Lung (tissue), 12 donors: Measurements from ENCODE around the gene ADGRG1. TPM values are rescaled to one million over a fixed set of nuclear protein-coding genes. Genes with fewer than 3 reads are reported as not detected.

Experiments used
- ATAC-seq: fragments of 200-7000 bp; cut with Tn5 transposase; one replicate; pipeline ENCODE4 v1.9.1; 2020; ENCODE audit warnings: moderate number of reproducible peaks; ENCODE audit not compliant: insufficient read depth, low FRiP score
- DNase-seq, 3 donors: peaks; one replicate each; pipeline ENCODE4 v3.0.0-alpha.2; 2013 to 2017
- H3K27ac ChIP-seq, 2 donors: one replicate each; pipeline ENCODE4 v1.5.1; 2013; ENCODE audit warnings: mild to moderate bottlenecking in 2 of 2, moderate library complexity in 2 of 2, control low read depth in 1 of 2, inconsistent platforms in 1 of 2, low read depth in 1 of 2, low read length in 1 of 2
- H3K27me3 ChIP-seq, 3 donors: one replicate each; pipeline ENCODE4 v1.5.1; 2013; ENCODE audit warnings: low read length in 2 of 3; ENCODE audit not compliant: control insufficient read depth in 3 of 3, insufficient read depth in 3 of 3
- H3K36me3 ChIP-seq, 4 donors: one replicate each; pipeline ENCODE4 v1.5.1; 2013; ENCODE audit warnings: low read length in 4 of 4, mild to moderate bottlenecking in 1 of 4, moderate library complexity in 1 of 4; ENCODE audit not compliant: control insufficient read depth in 4 of 4, insufficient read depth in 4 of 4
- H3K4me1 ChIP-seq, 5 donors: one replicate each; pipeline ENCODE4 v1.5.1; 2013; ENCODE audit warnings: low read length in 5 of 5, mild to moderate bottlenecking in 2 of 5, moderate library complexity in 1 of 5; ENCODE audit not compliant: control insufficient read depth in 5 of 5, insufficient read depth in 5 of 5
- H3K4me3 ChIP-seq: one replicate; pipeline ENCODE4 v1.5.1; 2013; ENCODE audit warnings: mild to moderate bottlenecking, control low read depth, moderate library complexity
- H3K9ac ChIP-seq, 2 donors: one replicate each; pipeline ENCODE4 v1.5.1; 2013; ENCODE audit warnings: low read length in 2 of 2, control low read depth in 1 of 2; ENCODE audit not compliant: insufficient read depth in 1 of 2
- H3K9me3 ChIP-seq, 4 donors: one replicate each; pipeline ENCODE4 v1.5.1; 2013; ENCODE audit warnings: low read length in 3 of 4, mild to moderate bottlenecking in 1 of 4, moderate library complexity in 1 of 4; ENCODE audit not compliant: control insufficient read depth in 4 of 4, insufficient read depth in 3 of 4
- WGBS, 2 donors: extraction: QIAGEN DNeasy Blood & Tissue Kit; methylation state at CpG; one replicate each; pipeline ENCODE4 v1.1.7; 2013; 5-methylcytosine and 5-hydroxymethylcytosine counted together
- polyA plus RNA-seq, 2 donors: library from polyadenylated mRNA; stranded (reverse); fragments of 200-250 nt; gene quantifications; one replicate each; pipeline ENCODE4 v1.2.1, GENCODE V29; 2013
- total RNA-seq, 2 donors: library from RNA; depleted of rRNA in 1 of 2; stranded (reverse); fragments of >200 nt in 1 of 2; gene quantifications; one replicate each; pipeline ENCODE4 v1.2.1, GENCODE V29; 2014 to 2021
- TF ChIP-seq, protein P1 (sequence below): IDR thresholded peaks from 2 replicates; pipeline ENCODE4 v1.5.1; 2012; ENCODE audit warnings: mild to moderate bottlenecking; ENCODE audit errors: control extremely low read depth, extremely low read depth
- donor health status: control.
- donor health status: control.
- donor health status: Bipolar disorder and iron deficiency.
- donor health status: healthy.
- donor health status: DM: yes; HTN: yes; CAD: no.

Gene ADGRG1
- total and polyA plus RNA-seq, 4 donors = 8.8 to 74.4 (median 28.0) TPM

- Histone ChIP-seq H3K4me1 (peaks cover 0 to 5% (median 0%) of the 10 kb centered on the region in 5 donors), H3K27me3 (peaks cover 0 to 2% (median 0%) of the 10 kb centered on the region in 3 donors), H3K27ac (no peak overlapping the region), H3K36me3 (no peaks in the 10 kb centered on the region), H3K4me3 (no peak overlapping the region), H3K9me3 (no peaks in the 10 kb centered on the region), H3K9ac (no peak overlapping the region)
- TF ChIP-seq, protein P1, sequence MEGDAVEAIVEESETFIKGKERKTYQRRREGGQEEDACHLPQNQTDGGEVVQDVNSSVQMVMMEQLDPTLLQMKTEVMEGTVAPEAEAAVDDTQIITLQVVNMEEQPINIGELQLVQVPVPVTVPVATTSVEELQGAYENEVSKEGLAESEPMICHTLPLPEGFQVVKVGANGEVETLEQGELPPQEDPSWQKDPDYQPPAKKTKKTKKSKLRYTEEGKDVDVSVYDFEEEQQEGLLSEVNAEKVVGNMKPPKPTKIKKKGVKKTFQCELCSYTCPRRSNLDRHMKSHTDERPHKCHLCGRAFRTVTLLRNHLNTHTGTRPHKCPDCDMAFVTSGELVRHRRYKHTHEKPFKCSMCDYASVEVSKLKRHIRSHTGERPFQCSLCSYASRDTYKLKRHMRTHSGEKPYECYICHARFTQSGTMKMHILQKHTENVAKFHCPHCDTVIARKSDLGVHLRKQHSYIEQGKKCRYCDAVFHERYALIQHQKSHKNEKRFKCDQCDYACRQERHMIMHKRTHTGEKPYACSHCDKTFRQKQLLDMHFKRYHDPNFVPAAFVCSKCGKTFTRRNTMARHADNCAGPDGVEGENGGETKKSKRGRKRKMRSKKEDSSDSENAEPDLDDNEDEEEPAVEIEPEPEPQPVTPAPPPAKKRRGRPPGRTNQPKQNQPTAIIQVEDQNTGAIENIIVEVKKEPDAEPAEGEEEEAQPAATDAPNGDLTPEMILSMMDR = no peak
- 29 to 51% methylated on average over 10 of the region's 10 CpGs for WGBS, 2 donors
- DNase-seq = no peak
- ATAC-seq = no peak
Observed at GRCh38 chr16:57601801-57602478, 26.5 kb upstream of the ADGRG1 start.

GRCh38 chr16:57603115-57604024 lies 25.1 kb upstream of the ADGRG1 start:
- TF ChIP-seq, protein P1 = no peak
- no peak overlapping the region for H3K27ac ChIP-seq
- ATAC-seq (no peak), DNase-seq (no peak)
- no peak overlapping the region for H3K4me3 ChIP-seq
- no peaks in the 10 kb centered on the region for H3K9me3 ChIP-seq
- peaks cover 0 to 5% (median 0%) of the 10 kb centered on the region in 5 donors for H3K4me1 ChIP-seq
- H3K36me3 ChIP-seq = no peaks in the 10 kb centered on the region
- H3K9ac ChIP-seq = no peak overlapping the region
- H3K27me3 ChIP-seq = peaks cover 0 to 2% (median 0%) of the 10 kb centered on the region in 3 donors
- 68 to 74% methylated on average over 17 of the region's 17 CpGs for WGBS, 2 donors

DNA sequence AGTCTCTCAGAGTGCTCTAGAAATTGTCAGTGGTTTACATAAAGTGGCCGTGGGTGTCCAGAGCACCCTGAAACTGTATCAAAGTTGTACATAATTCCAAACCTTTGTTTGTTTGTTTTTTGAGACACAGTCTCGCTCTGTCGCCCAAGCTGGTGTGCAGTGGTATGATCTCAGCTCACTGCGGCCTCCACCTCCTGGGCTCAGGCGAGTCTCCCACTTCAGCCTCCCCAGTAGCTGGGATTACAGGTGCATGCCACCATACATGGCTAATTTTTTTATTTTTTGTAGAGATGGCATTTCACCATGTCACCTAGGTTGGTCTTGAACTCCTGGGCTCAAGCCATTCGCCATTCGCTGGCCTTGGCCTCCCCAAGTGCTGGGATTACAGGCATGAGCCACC lies 24.3 kb upstream of the ADGRG1 start:
- 96 to 97% methylated on average over 7 of the region's 7 CpGs for WGBS, 2 donors
- DNase-seq (no peak), ATAC-seq (no peak)
- Histone ChIP-seq H3K27me3 (peaks cover 0 to 2% (median 0%) of the 10 kb centered on the region in 3 donors), H3K9me3 (no peaks in the 10 kb centered on the region), H3K36me3 (no peaks in the 10 kb centered on the region), H3K4me3 (no peak overlapping the region), H3K9ac (no peak overlapping the region), H3K27ac (no peak overlapping the region), H3K4me1 (peaks cover 0 to 5% (median 0%) of the 10 kb centered on the region in 5 donors)
- TF ChIP-seq, protein P1 = no peak
